Left ventricle myocardium superior (tissue), 1 donor: ENCODE results near the gene MYO1H. TPM values are rescaled to one million over a fixed set of nuclear protein-coding genes. Genes with fewer than 3 reads are reported as not detected.
A peak's percentile ranks its signal among the peaks of the same experiment; 100 is the strongest.
"Not testable (repeated sequence)": the region's sequence is repeated elsewhere in the genome, so short reads cannot be mapped to it uniquely, and the experiment has no call there.

Experiments used
- ATAC-seq: fragments of 200-7000 bp; cut with Tn5 transposase; one replicate; pipeline ENCODE4 v1.9.1; 2020; ENCODE audit warnings: mild to moderate bottlenecking, moderate library complexity
- DNase-seq: peaks from one replicate; pipeline ENCODE4 v3.0.0-alpha.2; 2020
- intact Hi-C: fragments of 100-400 bp; cut with micrococcal nuclease; formaldehyde crosslinking; loops from one replicate; pipeline ENCODE4 v1.11.0; 2022
- total RNA-seq: library from RNA; stranded (reverse); fragmentation: NEBNext Ultra II Directional; extraction: Animal tissue kit (Norgen Biotek cat#: 25700); gene quantifications from one replicate; pipeline ENCODE4 v1.2.1, GENCODE V29; 2021
- donor health status: DM: no; HTN: yes; CAD: no; lungs with severe emphysema.

The MYO1H gene
- total RNA-seq, 1 donor from 2014 or later: 0.52 TPM

GRCh38 chr12:109439951-109440350, 92.3 kb downstream of the MYO1H start:
- intact Hi-C loops, ATAC-seq, DNase-seq: not testable (repeated sequence)

GRCh38 chr12:109440851-109441490, 93.3 kb downstream of the MYO1H start:
- no peak for ATAC-seq
- intact Hi-C loops: no loop called here
- no peak for DNase-seq

DNA sequence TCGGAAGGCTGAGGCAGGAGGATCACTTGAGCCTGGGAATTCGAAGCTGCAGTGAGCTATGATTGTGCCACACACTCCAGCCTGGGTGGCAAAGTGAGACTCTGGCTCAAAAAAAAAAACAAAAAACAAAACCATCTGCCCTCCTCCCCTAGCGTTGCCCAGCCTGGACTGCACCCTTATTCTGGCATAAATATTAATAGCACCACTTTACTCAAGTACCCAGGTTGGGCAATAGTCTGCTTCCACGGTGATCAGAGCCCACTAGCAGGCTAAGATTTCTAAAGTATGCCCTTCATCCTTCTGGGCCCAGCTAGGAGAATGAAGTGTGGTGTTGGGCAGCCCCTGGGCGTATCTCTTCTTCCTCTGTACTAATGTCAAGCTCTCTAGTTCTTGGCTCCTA, 96.1 kb downstream of the MYO1H start:
- intact Hi-C loops: no loop called here
- ATAC-seq: peak; percentile 85
- DNase-seq: no peak

DNA sequence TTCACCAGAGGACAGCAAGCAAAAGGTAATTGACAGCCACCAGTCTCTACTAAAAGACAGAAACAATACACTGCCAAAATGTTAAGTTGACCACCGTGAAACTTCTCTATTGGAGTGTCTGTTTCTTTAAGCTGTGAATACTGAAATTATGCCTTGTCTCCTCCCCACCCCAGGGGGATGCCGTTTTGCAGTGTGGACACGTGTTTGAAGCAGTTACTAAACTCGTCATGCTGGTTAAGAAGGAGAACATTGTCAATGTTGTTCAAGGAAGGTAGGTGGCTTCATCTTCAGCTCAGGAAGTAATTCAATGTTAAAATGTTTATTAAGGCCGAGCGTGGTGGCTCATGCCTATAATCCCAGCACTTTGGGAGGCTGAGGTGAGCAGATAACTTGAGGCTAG, 96.6 kb downstream of the MYO1H start:
- peak; percentile 11 for ATAC-seq
- intact Hi-C loops: no loop called here
- DNase-seq: no peak

- intact Hi-C loops: no loop called here
- ATAC-seq (no peak), DNase-seq (no peak)
Measured at GRCh38 chr12:109445191-109445609, 97.5 kb downstream of the MYO1H start.

DNA sequence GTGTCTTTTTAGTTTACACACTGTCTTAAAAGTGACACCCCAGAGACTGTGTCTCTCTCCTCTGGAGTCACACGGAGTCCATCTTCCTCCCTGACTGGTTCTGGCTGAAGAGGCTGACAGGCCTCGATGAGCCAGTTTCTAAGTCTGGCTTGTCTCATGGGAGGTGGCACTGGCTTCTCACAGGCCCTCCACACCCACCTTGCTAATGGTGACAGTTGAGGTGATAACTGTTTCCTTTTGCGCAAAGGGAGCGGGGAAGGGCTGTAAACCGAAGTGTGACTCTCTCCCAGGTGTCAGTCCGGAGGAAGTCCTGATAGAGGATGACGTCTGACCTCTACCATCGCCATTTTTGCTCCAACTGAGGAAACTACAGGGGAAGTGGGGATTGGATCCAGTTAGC, 99.2 kb downstream of the MYO1H start:
- intact Hi-C loops: no loop called here
- peak; percentile 82 for ATAC-seq
- no peak for DNase-seq

- no peak for DNase-seq
- ATAC-seq: no peak
- intact Hi-C loops: no loop called here
Measured at GRCh38 chr12:109447482-109447881, 99.8 kb downstream of the MYO1H start.

GRCh38 chr12:109448272-109448671, 100.6 kb downstream of the MYO1H start:
- DNase-seq (no peak), ATAC-seq (no peak)
- intact Hi-C loops: no loop called here

GRCh38 chr12:109448707-109449390, 101.1 kb downstream of the MYO1H start:
- DNase-seq: no peak
- intact Hi-C loops: no loop called here
- ATAC-seq: no peak

- DNase-seq (no peak), ATAC-seq (no peak)
- intact Hi-C loops: no loop called here
Measured at GRCh38 chr12:109449845-109450532, 102.3 kb downstream of the MYO1H start.

- intact Hi-C loops: no loop called here
- DNase-seq (no peak), ATAC-seq (no peak)
Measured at GRCh38 chr12:109450980-109451379, 103.3 kb downstream of the MYO1H start.

DNA sequence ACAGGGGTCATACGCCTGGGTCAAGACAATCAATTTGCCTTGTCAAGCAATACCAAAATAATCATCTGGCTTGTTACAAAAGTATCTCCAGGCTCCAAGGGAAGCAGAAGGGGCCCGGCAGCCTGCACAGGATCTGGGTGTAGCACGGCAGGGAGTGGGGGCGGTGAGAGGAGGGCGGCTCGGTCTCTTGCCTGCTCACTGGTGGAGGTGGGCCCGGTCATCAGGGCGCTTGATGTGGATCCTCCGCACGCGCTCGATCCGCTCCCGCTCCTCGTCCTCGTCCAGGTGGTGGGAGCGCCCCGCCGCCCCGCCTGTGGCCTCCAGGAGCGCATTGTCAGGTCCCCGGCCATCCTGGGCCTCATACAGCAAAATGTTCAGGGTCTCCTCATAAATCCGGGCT, 103.7 kb downstream of the MYO1H start:
- DNase-seq: no peak
- no peak for ATAC-seq
- intact Hi-C loops: no loop called here

GRCh38 chr12:109452489-109452888, 104.8 kb downstream of the MYO1H start:
- intact Hi-C loops: no loop called here
- ATAC-seq: no peak
- no peak for DNase-seq

DNA sequence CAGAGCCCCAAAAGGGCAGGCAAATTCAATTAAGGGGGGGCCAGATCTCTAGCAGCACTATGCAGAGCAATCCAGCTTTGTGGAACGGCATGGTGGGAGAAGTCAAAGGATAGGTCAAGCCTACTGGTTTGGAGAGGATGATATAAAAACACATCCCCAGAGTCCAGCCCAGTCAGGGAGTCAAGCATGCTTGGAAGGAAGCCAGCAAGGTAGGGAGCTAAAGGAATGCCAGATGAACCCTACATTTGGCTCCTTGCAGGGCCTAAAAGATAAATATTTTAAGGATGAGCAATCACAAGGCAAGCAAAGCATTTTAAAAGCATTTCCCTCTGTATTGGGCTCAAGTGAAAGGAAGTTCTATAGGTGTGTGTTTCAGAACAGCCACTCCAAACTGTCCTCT, 108.0 kb downstream of the MYO1H start:
- intact Hi-C loops: no loop called here

DNA sequence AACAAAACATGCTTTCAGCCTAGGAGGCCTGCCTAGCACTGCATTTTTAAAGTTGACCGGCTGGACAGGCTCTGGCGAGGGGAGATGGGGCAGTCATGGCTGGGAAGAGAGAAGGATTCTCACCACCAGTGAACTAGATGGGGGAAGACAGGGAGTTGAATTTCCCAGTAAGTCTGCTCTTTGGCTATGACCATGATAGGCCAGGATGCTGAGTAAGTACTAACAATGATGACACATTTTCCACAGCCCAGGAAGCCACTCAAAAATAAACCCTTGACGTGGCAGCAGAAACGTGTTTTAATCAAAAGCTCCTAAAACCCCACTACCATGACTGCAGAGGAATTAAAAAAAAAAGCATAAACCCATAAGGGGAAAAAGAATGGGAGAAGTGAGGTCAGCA, 110.4 kb downstream of the MYO1H start:
- ATAC-seq: no peak
- intact Hi-C loops: no loop called here
- no peak for DNase-seq

More for the DNA sequence above, 108.0 kb downstream of the MYO1H start:
- ATAC-seq (no peak), DNase-seq (no peak)

- DNase-seq: no peak
- intact Hi-C loops: no loop called here
- ATAC-seq: no peak
Measured at GRCh38 chr12:109458771-109459208, 111.1 kb downstream of the MYO1H start.

DNA sequence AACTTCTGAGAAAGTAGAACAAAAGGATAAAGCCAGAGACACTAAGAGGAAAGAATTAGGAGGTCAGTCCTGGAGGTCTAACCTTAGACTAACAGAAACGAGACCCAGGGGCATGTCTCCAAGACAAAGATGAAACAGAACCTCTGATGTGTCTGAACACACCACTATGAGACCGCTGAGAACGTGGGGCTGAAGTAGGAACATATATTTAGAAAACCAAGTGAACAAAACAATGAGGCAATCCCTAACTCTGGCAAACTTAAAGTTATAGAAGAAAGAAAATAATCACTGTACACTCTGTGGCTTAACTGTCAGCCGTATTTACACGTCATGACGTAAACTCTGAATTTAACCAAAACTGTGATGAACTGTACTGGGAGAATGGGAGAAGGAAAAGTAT, 111.5 kb downstream of the MYO1H start:
- ATAC-seq: no peak
- DNase-seq: no peak
- intact Hi-C loops: no loop called here

GRCh38 chr12:109460538-109460937, 112.8 kb downstream of the MYO1H start:
- intact Hi-C loops: no loop called here
- ATAC-seq (no peak), DNase-seq (peak; percentile 44)

DNA sequence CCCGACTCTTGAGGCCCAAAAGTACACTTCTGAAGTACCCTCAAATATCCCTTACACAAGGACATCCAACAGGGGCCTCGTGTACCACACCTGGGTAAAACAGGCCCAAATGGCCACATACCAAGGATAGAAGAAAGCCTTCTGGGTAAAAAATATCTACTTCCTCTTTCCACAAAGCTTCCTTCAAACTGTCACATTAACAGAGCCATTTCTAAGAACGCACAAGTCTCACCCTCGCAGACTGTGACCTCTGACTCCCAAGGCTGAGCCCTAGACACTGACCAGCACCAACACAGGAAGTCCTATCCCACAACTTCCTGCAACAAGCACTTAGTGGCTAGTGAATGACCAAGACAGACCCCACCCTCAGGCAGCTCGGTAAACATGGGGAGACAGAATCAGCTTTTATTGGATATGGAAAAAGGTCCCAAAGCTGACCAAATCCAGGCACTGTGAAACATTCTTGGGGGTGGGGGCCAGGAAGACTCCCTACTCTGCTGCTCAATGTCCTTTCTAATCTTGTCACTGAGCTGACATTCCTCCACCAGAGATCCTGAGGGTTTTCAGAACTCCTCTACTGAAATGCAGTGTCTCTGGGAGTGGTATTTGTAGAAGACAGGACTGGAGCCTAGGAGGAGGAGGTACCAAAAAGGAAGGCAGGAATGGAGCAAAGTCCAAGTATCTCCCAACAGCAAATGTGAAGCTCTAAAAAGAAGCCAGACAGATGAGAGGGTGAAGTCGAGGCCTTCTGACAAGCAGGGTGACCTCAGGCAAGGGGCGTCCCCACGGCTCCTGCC, 113.5 kb downstream of the MYO1H start:
- ATAC-seq (peak; percentile 18), DNase-seq (no peak)
- intact Hi-C loops: no loop called here
